Liver (tissue), 3 donors: ENCODE results near the gene SLIT2.

ENCODE experiments used
- GABPA ChIP-seq, 2 donors: IDR thresholded peaks in 1 of 2; conservative IDR thresholded peaks in 1 of 2; 2 replicates each; pipeline ENCODE4 v1.6.1; 2016; ENCODE audit warnings: antibody characterized with exemption in 2 of 2, mild to moderate bottlenecking in 1 of 2, moderate library complexity in 1 of 2
- RAD21 ChIP-seq, 2 donors: IDR thresholded peaks; 2 replicates each; pipeline ENCODE4 v1.6.1; 2016; ENCODE audit warnings: antibody characterized with exemption in 2 of 2, mild to moderate bottlenecking in 2 of 2
- TF ChIP-seq, protein P1 (sequence below): IDR thresholded peaks from 2 replicates; pipeline ENCODE4 v1.6.1; 2016; ENCODE audit warnings: antibody characterized with exemption
- TF ChIP-seq, protein P2 (sequence below): fragments of 150-350 bp; IDR thresholded peaks from 2 replicates; pipeline ENCODE4 v1.5.1; 2017; ENCODE audit warnings: improper control_type of control experiment, low read depth, low read length; ENCODE audit not compliant: missing input control
- donor health status: healthy.
- donor health status: healthy.

DNA sequence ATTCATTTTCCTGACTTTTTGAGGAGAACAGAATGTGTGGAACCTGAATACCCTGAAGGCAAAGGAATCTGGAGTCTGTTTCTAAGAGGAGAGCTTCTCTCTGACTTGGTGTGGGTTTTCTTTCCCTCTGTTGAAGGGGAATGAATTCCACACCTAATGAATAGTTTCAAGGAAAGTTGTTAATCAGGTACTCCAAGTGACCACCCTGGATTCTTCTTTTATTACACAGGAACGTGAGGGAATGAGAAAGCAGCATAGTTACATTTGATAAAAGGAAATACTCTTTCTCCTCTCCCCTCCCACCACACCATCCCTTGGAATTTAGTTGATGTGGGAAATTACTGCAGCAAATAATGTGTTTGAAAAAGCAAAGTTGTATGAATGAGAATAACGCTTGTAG lies 29.7 kb downstream of the SLIT2 start:
- TF ChIP-seq, protein P1, sequence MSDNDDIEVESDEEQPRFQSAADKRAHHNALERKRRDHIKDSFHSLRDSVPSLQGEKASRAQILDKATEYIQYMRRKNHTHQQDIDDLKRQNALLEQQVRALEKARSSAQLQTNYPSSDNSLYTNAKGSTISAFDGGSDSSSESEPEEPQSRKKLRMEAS = no peak
- TF ChIP-seq, protein P2, sequence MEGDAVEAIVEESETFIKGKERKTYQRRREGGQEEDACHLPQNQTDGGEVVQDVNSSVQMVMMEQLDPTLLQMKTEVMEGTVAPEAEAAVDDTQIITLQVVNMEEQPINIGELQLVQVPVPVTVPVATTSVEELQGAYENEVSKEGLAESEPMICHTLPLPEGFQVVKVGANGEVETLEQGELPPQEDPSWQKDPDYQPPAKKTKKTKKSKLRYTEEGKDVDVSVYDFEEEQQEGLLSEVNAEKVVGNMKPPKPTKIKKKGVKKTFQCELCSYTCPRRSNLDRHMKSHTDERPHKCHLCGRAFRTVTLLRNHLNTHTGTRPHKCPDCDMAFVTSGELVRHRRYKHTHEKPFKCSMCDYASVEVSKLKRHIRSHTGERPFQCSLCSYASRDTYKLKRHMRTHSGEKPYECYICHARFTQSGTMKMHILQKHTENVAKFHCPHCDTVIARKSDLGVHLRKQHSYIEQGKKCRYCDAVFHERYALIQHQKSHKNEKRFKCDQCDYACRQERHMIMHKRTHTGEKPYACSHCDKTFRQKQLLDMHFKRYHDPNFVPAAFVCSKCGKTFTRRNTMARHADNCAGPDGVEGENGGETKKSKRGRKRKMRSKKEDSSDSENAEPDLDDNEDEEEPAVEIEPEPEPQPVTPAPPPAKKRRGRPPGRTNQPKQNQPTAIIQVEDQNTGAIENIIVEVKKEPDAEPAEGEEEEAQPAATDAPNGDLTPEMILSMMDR = no peak
- TF ChIP-seq RAD21 (IDR thresholded peaks at IDR 0.05) (no peak), GABPA (IDR thresholded peaks at IDR 0.05 in 1 of 2, conservative IDR thresholded peaks at IDR 0.05 in 1 of 2) (no peak)
